ENCODE results near the gene ADIG. TPM values are rescaled to one million over a fixed set of nuclear protein-coding genes. Genes with fewer than 3 reads are reported as not detected.

The ADIG gene
- not detected in 2 replicates for total RNA-seq (2014; rRNA removed; shearing (Covaris generic))

DNA sequence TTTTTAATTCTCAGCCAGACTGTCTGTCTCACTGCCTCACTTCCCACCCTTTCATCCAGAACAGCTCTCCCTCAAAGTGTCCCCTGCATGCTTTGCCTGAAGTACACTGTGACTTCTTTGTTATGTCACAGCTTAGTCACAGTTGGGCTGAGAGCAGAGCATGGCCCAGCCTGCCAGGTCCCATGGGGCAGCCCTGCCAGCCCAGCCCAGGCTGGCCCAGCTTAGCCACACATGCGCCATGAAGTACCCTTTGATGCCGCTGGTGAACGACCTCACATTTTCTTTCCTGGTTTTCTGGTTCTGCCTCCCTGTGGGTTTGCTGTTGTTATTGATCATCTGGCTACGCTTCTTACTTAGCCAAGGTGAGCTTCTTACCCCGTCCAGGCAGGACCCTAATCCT, at the start of gene ADIG:
Gene ADIG (plus strand): TSS at position 185 of the 400 bp plus-strand sequence. CDS start 54 bp downstream, at position 239.
- no peak for DNase-seq (ENCODE audit: low spot score)

DNA sequence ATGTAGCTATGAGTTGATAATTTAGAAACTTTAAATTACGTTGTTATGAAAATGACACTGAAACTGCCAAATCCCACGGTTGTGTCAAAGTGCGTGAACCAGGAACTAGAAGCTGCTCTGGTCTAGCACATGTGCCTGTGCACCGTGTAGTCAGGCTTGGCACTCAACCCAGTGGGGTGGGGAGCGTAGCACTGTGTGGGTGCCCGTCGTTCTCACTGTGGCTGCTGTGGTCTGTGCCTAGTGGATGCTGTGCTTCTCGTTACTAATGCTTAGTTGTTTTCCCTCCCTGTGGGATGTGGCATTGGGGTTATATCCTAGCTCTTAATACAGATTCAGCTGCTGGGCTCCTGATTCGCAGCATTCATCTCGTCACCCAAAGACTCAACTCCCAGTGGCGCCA, 46.2 kb upstream of the ADIG start:
- DNase-seq (ENCODE audit: low spot score): no peak

DNA sequence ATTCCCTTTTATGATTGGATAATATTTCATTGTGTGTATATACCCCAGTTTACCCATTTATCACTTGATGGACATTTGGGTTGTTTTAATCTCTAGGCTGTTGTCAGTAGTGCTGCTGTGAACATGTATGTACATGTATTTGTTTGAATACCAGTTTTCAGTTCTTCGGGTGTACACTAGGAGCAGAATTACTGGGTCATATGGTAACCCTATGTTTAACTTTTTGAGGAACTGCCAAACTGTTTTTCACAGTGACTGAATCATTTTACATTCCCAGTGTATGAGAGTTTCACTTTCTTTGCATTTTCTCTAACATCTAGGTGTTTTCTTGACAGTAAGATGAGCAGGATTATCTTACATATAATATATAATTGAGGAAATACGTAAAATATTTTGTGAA, 44.7 kb upstream of the ADIG start:
- DNase-seq (ENCODE audit: low spot score): no peak

DNA sequence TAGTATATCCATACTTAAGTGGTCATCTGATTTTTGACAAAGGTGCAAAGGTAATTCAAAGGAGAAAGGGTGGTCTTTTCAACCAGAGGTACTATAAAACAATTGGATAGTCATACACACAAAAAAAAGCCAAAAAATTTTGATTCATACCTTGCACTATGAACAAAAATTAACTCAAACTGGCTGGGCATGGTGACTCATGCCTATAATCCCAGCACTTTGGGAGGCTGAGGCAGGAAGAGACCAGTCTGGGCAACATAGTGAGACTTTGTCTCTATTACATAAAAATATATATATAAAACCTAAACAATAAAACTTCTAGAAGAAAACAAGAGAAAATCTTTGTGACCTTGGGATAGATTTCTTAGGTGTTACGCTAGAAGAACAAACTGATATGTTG, 43.8 kb upstream of the ADIG start:
- no peak for DNase-seq (ENCODE audit: low spot score)

DNA sequence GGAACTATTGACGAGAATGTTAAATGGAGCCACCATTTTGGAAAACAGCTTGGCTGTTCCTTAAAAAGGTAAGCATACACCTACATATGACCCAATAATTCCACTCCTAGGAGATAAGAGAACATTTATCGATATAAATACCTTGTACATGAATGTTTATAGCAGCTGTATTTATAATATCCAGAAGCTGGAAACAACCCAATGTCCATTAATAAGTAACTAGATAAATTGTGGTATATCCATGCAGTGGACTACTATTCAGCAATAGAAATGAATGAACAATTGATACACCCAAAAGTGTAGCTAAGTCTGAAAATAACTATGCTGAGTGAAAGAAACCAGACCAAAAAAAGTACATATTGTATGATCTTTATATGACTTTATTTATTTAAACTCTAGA, 42.2 kb upstream of the ADIG start:
- DNase-seq (ENCODE audit: low spot score): no peak

DNA sequence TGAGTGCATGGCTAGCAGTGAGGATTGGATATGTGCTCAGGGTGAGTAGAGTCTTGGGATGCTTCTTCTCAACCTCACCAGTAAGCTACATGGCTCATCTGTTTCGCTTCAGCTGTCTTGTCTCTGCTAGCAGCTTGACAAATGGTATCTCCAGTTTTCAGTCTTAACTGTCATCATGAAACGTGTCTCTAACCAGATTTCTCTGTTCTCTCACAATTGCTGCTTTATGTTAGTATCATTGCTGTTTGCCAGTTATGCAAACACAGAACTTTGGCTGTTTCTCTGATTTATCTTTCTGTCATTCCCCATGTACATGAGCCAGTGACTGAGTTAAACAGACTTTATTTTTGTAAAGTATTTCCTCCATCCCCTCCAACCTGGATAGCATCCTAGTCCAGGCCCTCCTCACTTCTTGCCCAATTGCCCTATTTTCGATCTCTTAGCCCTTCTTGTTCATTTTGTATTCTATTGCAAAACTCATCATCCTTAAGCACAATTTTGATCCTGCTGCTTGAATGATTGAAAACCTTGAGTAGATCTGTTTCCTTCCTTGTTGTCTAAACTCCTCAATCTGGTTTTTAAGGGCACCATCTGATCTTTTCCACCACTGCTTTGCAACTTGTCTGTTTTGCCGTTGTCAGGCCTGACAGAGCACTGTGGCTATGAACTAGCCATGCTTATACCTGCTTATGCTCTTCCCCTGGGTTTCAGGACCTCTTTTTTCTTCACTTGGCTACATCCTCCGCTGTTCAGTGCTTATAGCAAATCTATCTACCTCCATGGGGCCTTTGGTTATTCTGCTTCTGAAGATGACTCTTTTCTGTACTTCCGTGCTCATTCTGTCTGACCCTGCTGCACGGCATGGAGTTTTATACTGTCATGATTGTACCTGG, 37.7 kb upstream of the ADIG start:
- DNase-seq (ENCODE audit: low spot score): no peak

DNA sequence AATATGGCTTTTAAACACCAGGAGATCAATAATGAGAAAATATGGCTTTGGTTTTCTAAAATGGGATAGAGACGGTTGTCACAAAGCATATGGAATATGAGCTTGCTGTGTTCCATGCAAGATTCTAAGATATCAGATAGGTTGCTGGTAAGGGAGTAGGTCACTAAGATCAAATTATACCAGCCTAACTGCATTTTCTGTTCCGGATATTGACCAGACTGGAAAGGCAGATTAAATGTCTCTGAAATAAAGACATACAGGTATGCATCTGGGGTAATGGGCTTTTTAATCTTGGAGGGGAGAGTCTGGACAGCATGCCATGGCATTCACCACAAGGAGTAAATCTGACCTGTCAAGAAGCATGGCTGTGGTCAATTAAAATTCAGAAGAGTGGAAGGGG, 35.2 kb upstream of the ADIG start:
- no peak for DNase-seq (ENCODE audit: low spot score)

DNA sequence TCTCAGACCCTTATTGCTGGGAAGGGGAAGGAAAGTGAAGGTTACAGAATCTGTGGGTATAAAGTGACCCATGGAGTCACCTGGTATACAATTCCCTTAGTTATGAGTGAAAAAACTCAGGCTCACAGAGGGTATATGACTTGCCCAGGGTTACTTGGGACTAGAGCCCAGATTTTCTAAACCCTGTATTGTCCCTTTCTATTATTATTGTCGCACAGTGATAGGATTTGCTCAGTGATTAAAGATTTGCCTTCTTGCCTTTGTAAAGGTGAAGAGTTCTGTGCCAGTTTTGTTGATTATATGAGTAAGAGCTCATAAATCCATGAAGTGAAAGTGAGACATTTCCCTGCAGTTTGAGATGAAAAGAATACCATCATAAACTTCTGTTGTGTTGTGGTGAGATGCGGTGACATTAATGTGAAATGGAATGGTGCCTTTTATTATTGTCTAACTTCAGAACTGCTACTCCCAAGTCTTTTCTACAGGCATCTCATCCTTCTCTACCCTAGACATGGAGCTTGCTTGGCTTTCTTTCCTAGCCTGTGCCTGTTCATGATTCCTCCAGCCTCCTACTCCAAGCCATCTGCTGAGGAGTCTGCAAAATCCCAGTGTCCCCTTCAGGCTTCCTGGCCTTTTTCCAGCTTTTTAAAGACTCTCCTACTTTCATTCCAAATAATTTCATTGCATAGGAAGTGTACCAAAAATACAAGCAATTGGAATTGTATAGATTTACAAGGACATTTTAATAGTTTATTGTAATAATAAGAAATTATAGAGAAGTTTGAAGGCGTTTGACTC, 33.5 kb upstream of the ADIG start:
- no peak for DNase-seq (ENCODE audit: low spot score)

DNA sequence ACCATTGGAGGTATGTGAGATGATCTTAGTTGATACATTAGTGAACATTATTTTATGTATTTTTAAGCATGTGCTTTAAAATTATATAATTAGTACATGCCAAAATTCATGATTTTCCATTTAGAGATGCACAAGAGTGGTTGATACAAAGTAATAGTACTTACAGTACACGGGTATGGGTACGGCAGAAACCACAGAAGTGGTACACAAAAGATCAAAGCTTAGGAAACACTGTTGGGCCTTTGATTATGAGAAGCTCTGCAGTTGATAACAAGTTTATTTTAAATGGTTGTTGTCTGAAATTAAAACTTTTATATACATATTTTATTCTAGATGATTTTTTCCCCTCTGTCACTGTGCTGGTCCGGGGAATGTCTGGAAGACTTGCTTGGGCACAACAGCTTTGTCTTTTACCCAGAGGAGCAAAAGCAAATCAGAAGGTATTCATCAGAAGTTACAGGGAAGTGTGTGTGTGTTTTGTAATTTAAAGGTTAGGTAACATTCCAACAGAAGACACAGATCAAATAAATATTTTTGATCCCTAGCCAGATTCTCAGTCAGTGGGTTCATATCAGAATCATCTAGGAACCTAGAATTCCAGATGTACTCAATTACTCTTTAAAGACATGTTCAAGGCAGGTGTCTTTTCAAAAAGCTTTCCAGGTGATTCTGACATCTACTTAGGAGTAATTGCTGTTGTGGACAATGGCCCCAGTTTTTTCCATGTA, 32.5 kb upstream of the ADIG start:
- DNase-seq (ENCODE audit: low spot score): no peak

DNA sequence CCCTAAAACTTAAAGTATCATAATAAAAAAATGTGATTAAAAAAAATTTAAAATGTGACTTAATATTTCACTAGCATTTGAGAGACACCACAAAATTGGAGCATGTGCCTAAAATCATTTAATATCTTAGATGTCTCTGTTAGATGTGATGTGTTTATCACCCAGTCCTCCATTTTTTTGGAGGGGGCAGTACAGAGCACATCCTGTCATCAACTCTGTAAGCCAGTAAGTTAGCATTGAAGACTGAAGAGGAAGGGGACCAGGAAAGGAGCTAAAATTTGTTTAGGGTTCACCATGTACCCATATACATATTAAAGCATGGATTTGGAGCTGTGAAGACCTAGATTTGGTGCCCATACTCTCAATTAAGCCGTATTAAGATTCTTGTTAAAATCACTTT, 30.7 kb upstream of the ADIG start:
- DNase-seq (ENCODE audit: low spot score): no peak

DNA sequence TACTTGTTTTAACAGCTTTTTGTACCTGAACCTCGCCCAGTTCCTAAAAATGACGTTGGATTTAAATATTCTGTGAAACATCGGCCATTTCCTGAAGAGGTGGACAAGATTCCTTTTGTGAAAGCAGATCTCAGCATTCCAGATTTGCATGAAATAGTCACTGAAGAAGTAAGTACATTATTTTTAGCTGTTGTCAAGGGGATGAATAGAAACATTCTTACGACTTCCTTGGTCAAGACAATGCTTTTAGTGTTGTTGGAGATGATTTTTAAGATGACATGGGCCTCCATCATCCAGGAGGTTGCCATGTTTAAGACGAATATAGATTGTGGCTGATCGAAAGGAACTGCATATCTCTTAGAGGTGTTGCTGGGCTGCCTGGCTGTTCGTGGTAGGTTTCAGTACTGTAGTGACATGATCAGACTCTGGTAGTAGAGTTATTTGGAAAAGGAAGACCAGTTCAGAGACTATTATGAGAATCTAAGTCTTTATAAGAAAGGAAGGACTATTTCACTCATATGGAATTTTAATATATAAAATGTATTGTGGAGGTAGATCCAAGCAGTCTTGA, 29.9 kb upstream of the ADIG start:
- DNase-seq (ENCODE audit: low spot score): no peak

DNA sequence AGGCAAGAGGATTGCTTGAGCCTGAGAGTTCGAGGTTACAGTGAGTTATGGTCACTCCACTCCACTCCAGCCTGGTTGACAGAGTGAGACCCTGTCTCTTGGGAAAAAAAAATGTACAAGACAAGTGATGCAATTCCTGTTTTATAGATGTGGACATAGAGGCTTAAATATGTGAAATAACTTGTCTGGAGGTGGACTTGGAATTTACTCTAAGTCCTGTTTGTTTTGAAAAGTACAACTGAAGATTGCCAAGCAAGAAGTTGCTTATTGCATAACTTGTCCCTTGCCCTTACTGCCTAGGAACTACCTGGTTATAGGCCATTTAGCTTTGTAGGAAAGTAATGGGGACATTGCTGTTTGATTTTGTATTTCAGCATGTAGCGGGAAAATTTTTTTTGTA, 26.0 kb upstream of the ADIG start:
- DNase-seq (ENCODE audit: low spot score): no peak

DNA sequence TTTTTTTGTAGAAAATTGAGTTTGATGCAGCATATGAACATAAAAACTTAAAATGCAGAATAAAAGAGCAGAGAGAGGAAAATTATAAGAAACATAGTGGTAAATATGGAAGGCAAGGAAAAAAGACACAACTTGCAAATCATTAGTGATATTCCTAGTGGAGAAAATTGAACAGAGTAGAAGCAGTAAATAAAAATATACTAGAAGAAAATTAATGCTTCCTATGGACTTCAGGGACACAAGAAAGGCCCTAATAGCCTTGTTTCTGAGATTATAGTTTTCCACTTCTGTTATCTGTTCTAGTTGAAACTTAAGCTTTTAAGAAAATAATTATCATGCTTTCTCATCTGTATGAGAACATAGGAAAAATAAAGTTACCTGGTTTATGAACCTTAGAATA, 25.6 kb upstream of the ADIG start:
- no peak for DNase-seq (ENCODE audit: low spot score)

DNA sequence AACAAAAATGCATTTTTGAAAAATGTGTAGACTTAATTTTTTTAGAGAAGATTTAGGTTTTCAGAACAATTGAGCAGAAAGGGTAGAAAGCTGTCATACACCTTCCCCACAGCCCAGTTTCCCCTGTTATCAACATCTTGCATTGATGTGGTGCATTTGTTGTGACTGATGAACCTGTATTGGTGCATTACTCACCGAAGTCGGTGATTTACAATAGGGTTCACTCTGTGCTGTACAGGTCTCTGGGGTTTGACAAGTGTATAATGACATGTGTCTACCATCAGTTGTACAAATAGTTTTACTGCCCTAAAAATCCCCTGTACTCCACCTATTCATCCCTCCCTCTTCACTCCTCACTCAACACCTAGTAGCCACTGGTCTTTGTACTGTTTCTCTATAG, 23.8 kb upstream of the ADIG start:
- no peak for DNase-seq (ENCODE audit: low spot score)

DNA sequence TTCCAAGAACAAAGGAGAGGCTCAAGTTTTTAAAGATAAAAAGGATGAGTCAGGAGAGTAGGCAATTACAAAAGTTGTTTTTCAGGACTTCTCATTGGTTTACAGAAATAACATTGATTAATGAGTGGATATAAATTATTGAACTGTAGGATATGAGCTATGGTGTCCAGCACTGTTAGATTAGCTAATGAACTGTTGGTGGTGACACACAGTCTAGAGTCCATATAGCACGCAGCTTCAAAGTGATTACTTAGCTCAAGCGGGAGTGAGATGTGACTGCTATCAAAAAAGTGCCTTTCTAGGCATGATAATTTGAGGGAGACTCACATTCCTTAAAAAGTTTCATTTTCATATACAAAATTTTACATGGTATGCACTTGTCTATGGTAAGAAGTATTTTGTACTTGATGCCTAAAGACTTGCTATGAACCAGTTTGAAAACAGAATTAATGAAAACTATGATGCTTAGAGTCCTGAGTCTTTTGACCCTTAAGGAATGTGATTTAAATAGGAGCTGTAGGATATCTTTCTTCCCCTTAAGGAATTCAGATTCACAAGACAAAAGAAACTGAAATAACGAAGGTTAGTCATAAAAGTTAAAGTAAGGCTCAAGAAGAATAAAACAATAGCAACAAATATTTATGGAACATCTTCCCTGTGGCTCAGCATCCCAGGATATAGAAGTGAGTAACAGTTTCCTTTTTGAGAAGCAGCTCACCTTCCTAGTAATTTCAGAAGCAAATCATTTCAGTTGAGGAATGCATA, 22.2 kb upstream of the ADIG start:
- no peak for DNase-seq (ENCODE audit: low spot score)

DNA sequence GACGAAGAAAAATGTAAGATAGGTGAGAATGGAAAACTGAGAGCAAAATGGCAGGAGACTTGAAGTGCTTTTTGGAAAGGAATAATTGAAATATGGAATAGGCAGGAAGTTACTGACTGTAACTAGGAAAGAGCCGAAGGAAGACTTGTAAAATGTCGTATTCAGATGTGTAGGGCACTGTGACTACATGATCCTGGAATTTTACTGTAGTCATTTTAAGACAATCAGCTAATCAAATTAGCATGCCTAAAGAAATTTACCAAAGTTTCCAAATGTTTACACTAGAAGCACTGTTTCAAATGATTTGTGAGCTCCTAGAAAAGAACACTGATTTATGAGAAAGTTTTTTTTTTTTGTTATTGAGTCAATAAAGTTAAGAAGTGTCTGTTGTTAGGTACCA, 21.2 kb upstream of the ADIG start:
- DNase-seq (ENCODE audit: low spot score): no peak

DNA sequence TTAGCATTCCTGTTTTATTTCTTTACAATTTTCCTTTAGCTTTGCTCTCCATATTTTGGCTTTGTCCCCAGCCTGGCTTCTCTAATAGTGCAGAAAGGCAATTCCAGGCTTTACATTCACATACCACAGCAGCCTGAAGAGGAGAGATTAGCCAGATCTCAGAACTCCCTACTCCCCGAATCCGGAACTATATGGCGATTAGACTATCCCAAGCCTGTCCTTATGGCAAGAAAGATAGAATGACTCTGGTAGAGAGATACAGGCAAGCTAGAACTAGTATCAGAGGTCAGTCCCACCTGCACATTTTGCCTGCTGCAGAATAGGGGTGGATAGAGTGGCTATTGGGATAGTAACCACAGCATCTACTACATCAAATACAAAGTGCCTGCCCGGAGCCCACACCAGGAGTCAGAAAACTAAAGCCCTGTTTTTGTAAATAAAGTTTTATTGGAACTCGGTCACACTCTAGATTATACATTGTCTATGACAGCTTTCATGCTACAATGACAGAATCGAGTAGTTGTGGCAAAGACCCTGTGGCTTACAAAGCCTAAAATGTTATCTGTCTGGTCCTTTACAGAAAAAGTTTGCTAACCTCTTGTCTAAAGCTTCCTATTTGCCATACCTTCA, 17.1 kb upstream of the ADIG start:
- DNase-seq (ENCODE audit: low spot score): no peak

DNA sequence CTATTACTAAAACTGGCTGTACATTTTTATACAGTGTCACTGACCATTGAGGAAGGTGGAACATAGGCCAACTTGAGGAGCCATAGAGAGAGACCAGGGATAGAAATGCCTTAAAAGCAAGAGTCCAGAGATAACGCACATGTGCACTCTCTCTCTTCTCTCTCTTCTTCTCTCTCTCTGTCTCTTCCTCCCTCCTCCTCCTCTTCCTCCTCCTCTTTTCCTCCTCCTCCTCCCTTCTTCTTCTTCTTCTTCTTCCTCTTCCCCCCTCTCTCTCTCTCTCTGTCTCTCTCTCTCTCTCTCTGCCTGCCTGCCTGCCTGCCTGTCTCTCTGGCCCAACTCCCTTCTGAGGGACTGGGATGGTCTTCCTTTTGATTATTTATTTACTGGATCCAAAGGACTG, 16.3 kb upstream of the ADIG start:
- no peak for DNase-seq (ENCODE audit: low spot score)

DNA sequence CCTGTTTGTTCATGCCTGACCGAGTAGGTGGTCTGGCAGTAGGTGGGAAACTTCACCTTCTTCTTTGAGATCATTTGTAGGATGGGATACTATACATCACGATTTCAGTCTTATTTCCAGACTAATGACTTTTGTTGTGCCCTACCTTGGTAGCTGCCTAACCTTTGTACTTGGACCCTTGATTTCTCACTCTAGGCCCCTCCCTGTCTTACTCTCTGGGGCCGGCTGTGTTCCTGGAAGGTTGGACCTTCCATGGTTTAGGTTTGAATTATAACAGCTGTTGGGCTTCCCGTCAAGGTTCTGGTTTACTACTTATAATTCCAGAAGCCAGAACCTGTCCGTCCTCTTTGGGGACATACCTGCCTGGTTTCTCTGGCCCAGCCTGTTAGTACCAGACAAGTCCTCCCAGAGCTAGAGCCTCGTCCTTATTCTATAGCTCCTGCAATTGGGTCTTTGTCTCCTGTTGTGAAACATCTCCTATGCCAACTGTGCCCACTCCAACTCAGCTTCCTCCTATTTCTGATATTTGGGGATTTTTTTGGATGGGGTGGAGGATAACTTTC, 14.9 kb upstream of the ADIG start:
- no peak for DNase-seq (ENCODE audit: low spot score)

DNA sequence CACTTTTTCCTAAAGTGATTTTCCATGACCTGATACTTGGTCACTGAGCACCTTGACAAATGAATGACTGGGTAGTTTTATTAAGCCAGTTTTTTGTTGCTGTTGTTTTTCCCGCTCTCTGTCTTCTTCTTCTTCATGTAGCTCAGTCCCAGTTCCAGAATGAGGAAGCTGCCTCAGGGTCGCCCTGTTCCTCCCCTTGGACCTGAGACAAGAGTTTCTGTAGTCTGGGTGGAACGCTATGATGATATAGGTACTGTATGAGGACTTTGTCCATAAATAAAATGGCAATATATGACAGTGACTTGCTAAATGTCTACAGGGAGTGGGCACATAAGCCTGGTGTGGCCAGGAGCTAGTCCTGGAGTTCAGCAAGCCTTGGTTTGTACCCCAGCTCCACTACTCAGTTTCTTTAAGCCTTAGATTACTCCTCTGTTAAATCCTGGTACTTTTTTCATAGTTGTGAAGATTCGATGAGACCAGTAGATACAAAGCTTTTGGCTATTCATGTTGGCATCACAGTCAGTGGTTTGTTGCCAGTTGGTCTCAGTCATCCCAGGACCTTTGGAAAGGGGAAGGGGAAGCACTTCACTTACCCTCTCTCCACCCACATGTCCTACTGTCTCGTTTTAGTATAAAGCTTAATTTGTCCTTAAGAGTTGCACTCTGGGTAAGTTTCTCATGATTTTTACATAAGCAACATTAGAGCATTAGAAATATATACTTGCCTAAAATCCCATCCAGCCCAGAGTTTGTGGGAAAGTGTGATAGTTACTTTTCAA, 11.1 kb upstream of the ADIG start:
- no peak for DNase-seq (ENCODE audit: low spot score)
